Retinal pigment epithelial cell (primary cell): ENCODE results near the gene TCF25.

ENCODE experiments used
- DNase-seq: peaks from one replicate; pipeline ENCODE4 v3.0.0-alpha.2; 2010; ENCODE audit warnings: low read depth
- H3K4me3 ChIP-seq: 2 replicates; pipeline ENCODE4 v1.5.1; 2011; ENCODE audit warnings: mild to moderate bottlenecking, low read length, control low read depth, moderate library complexity
- CTCF ChIP-seq: conservative IDR thresholded peaks from 2 replicates; pipeline ENCODE4 v1.5.1; 2011; ENCODE audit warnings: low read depth, low read length, control low read depth, inconsistent platforms

TCF25 gene

GRCh38 chr16:89897204-89897603 is 23.8 kb downstream of the TCF25 start:
- no peak for TF ChIP-seq CTCF
- no peak for DNase-seq
- H3K4me3 ChIP-seq: no peak overlapping the region

- no peak for TF ChIP-seq CTCF
- no peak for DNase-seq
- H3K4me3 ChIP-seq: no peak overlapping the region
Observed at GRCh38 chr16:89898201-89898967, 25.0 kb downstream of the TCF25 start.

- TF ChIP-seq CTCF: no peak
- DNase-seq: no peak
- H3K4me3 ChIP-seq: no peak overlapping the region
Observed at GRCh38 chr16:89899879-89900481, 26.6 kb downstream of the TCF25 start.

- DNase-seq: no peak
Observed at GRCh38 chr16:89900885-89901284, 27.5 kb downstream of the TCF25 start.

GRCh38 chr16:89902980-89903379 is 29.6 kb downstream of the TCF25 start:
- no peak for TF ChIP-seq CTCF
- no peak overlapping the region for H3K4me3 ChIP-seq
- no peak for DNase-seq

More at GRCh38 chr16:89900885-89901284, 27.5 kb downstream of the TCF25 start:
- no peak overlapping the region for H3K4me3 ChIP-seq
- TF ChIP-seq CTCF: no peak

- H3K4me3 ChIP-seq: no peak overlapping the region
- TF ChIP-seq CTCF: no peak
- no peak for DNase-seq
Observed at GRCh38 chr16:89903908-89904515, 30.6 kb downstream of the TCF25 start.
